ENCODE results near the gene ZNF366.

The ZNF366 gene

DNA sequence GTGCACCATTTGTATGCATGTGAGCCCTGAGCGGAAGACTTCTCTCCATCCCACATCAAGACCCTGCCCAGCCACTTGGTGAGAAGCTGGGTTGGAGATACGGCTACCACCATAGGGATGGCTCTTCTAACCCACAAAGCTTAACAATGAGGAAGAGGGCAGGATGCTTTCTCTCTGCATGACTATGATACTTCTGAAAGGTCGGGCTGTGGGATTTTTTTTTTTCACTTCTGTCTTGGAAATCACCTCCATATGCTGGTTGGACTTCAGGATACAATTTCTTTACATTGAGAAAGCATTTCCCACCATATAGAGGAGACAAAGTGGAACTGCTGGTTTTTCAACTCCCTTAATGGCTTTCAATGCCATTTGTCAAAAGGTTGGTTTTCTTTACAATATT, 30.5 kb downstream of the ZNF366 start:
- H3K27ac ChIP-seq: no peak overlapping the region
- POLR2A ChIA-PET (ENCODE audit: low non-redundant PET): no interaction called here
- TF ChIP-seq CTCF (conservative IDR thresholded peaks at IDR 0.05; ENCODE audit: low read depth): no peak
- DNase-seq (ENCODE audit: low spot score): no peak
- CTCF ChIA-PET: no interaction called here

- CTCF ChIA-PET: no interaction called here
- POLR2A ChIA-PET (ENCODE audit: low non-redundant PET): no interaction called here
- no peak overlapping the region for H3K27ac ChIP-seq
- TF ChIP-seq CTCF (conservative IDR thresholded peaks at IDR 0.05; ENCODE audit: low read depth): no peak
- DNase-seq (ENCODE audit: low spot score): no peak
These were observed 30.9 kb downstream of the ZNF366 start for GRCh38 chr5:72476275-72476674.

GRCh38 chr5:72474516-72474915, 32.7 kb downstream of the ZNF366 start:
- no peak overlapping the region for H3K27ac ChIP-seq
- CTCF ChIA-PET: no interaction called here
- TF ChIP-seq CTCF (conservative IDR thresholded peaks at IDR 0.05; ENCODE audit: low read depth): no peak
- DNase-seq (ENCODE audit: low spot score): no peak
- POLR2A ChIA-PET (ENCODE audit: low non-redundant PET): no interaction called here

- CTCF ChIA-PET: no interaction called here
- POLR2A ChIA-PET (ENCODE audit: low non-redundant PET): no interaction called here
- no peak for DNase-seq (ENCODE audit: low spot score)
- no peak overlapping the region for H3K27ac ChIP-seq
- no peak for TF ChIP-seq CTCF (conservative IDR thresholded peaks at IDR 0.05; ENCODE audit: low read depth)
These were observed 33.1 kb downstream of the ZNF366 start for GRCh38 chr5:72474046-72474500.

GRCh38 chr5:72472666-72473422, 34.4 kb downstream of the ZNF366 start:
- POLR2A ChIA-PET (ENCODE audit: low non-redundant PET): no interaction called here
- CTCF ChIA-PET: interaction anchor here (0.5 to 1.0 kb wide), 3 partner anchors 10 to 346 kb away, joined by 3 read pairs; no protein-coding TSS in a partner anchor
- no peak for DNase-seq (ENCODE audit: low spot score)
- H3K27ac ChIP-seq: no peak overlapping the region
- no peak for TF ChIP-seq CTCF (conservative IDR thresholded peaks at IDR 0.05; ENCODE audit: low read depth)

- POLR2A ChIA-PET (ENCODE audit: low non-redundant PET): no interaction called here
- no peak overlapping the region for H3K27ac ChIP-seq
- CTCF ChIA-PET: interaction anchor here (1.0 kb wide), 1 partner anchor 9 kb away, joined by 3 read pairs; no protein-coding TSS in a partner anchor
These were observed 35.2 kb downstream of the ZNF366 start for GRCh38 chr5:72472031-72472430.

More at GRCh38 chr5:72472031-72472430, 35.2 kb downstream of the ZNF366 start:
- no peak for TF ChIP-seq CTCF (conservative IDR thresholded peaks at IDR 0.05; ENCODE audit: low read depth)
- DNase-seq (ENCODE audit: low spot score): no peak

Measured in RWPE1 (cell line).